Right kidney (tissue), 9 donors: ENCODE results near the gene EGR4.

Source experiments
- DNase-seq: peaks from one replicate; pipeline ENCODE4 v3.0.0-alpha.2; 2016
- long read RNA-seq, 8 donors: transcript quantifications; one replicate each; lab custom pipeline, GENCODE V29; 2026

The EGR4 gene
- long read RNA-seq, donor 1 = 0 reads
- long read RNA-seq, donor 2 = 0 reads
- long read RNA-seq, donor 3 = 0 reads
- long read RNA-seq, donor 4 = 0 reads
- long read RNA-seq, donor 5 = 0 reads
- long read RNA-seq, donor 6 = 0 reads
- long read RNA-seq, donor 7 = 0 reads
- long read RNA-seq, donor 8 = 0 reads

GRCh38 chr2:73293534-73294171 is at the start of gene EGR4:
EGR4 (minus strand) TSS chr2:73293548; CDS start chr2:73293317, 231 bp downstream.
- peak; percentile 47 for DNase-seq

- no peak for DNase-seq
Observed at GRCh38 chr2:73341039-73341438, 47.7 kb upstream of the EGR4 start.

- DNase-seq = no peak
Observed at GRCh38 chr2:73339201-73339600, 45.9 kb upstream of the EGR4 start.

- no peak for DNase-seq
Observed at GRCh38 chr2:73337828-73338227, 44.5 kb upstream of the EGR4 start.

- no peak for DNase-seq
Observed at GRCh38 chr2:73334620-73335019, 41.3 kb upstream of the EGR4 start.

GRCh38 chr2:73334045-73334444 is 40.7 kb upstream of the EGR4 start:
- DNase-seq = no peak

GRCh38 chr2:73333564-73333963 is 40.2 kb upstream of the EGR4 start:
- no peak for DNase-seq

- DNase-seq = no peak
Observed at GRCh38 chr2:73324126-73324725, 30.9 kb upstream of the EGR4 start.

GRCh38 chr2:73323551-73323950 is 30.2 kb upstream of the EGR4 start:
- DNase-seq = no peak

GRCh38 chr2:73314441-73314840 is 21.1 kb upstream of the EGR4 start:
- DNase-seq = no peak

GRCh38 chr2:73307720-73308119 is 14.4 kb upstream of the EGR4 start:
- no peak for DNase-seq

GRCh38 chr2:73301636-73302035 is 8.3 kb upstream of the EGR4 start:
- no peak for DNase-seq

- no peak for DNase-seq
Observed at GRCh38 chr2:73300926-73301325, 7.6 kb upstream of the EGR4 start.

- DNase-seq = no peak
Observed at GRCh38 chr2:73297586-73297985, 4.2 kb upstream of the EGR4 start.

GRCh38 chr2:73297151-73297559 is 3.8 kb upstream of the EGR4 start:
- no peak for DNase-seq

GRCh38 chr2:73295751-73296400 is 2.5 kb upstream of the EGR4 start:
- no peak for DNase-seq

GRCh38 chr2:73294239-73294638 is 891 bp upstream of the EGR4 start:
- DNase-seq = no peak

- DNase-seq = peak; percentile 16
Observed at GRCh38 chr2:73292906-73293533, 328 bp downstream of the EGR4 start.

GRCh38 chr2:73292316-73292905 is 937 bp downstream of the EGR4 start:
- DNase-seq = no peak

- DNase-seq = peak; percentile 88
Observed at GRCh38 chr2:73291461-73292315, 1.7 kb downstream of the EGR4 start.

GRCh38 chr2:73291093-73291460 is 2.3 kb downstream of the EGR4 start:
- DNase-seq = peak; percentile 88
